NCI-H2227 (cell line): ENCODE results near the gene GAPDH.
"Not testable (repeated sequence)": the region's sequence is repeated elsewhere in the genome, so short reads cannot be mapped to it uniquely, and the experiment has no call there.

ENCODE experiments used
- DNase-seq: peaks from one replicate; lab custom pipeline; 2025; ENCODE audit not compliant: unreplicated experiment; lab: John Stamatoyannopoulos, UW

The GAPDH gene

DNA sequence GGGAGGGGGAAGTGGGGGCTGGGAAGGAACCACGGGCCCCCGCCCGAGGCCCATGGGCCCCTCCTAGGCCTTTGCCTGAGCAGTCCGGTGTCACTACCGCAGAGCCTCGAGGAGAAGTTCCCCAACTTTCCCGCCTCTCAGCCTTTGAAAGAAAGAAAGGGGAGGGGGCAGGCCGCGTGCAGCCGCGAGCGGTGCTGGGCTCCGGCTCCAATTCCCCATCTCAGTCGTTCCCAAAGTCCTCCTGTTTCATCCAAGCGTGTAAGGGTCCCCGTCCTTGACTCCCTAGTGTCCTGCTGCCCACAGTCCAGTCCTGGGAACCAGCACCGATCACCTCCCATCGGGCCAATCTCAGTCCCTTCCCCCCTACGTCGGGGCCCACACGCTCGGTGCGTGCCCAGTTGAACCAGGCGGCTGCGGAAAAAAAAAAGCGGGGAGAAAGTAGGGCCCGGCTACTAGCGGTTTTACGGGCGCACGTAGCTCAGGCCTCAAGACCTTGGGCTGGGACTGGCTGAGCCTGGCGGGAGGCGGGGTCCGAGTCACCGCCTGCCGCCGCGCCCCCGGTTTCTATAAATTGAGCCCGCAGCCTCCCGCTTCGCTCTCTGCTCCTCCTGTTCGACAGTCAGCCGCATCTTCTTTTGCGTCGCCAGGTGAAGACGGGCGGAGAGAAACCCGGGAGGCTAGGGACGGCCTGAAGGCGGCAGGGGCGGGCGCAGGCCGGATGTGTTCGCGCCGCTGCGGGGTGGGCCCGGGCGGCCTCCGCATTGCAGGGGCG is at the start of gene GAPDH:
GAPDH (plus strand) TSS at position 595 of the 772 bp plus-strand sequence. CDS start 316 bp downstream, outside the sequence.
- DNase-seq, result peak; percentile 95

DNA sequence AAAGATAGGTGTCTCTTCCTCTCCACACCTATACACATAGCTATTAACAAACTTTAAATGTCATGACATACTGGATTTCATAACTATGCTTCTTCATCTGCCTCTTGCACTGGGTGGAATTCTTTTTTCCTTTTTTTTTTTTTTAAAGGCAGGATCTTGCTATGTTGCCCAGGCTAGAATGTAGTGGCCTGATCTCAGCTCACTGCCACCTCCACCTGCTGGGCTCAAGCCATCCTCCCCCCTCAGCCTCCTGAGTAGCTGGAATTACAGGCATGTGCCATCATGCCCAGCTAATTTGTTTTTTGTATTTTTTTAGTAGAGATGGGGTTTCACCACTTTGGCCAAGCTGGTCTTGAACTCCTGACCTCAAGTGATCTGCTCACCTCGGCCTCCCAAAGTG is 46.1 kb upstream of the GAPDH start:
- DNase-seq, result no peak

GRCh38 chr12:6489449-6489848 is 44.9 kb upstream of the GAPDH start:
- no peak for DNase-seq

- DNase-seq, result not testable (repeated sequence)
These were observed 43.6 kb upstream of the GAPDH start for GRCh38 chr12:6490673-6491072.

DNA sequence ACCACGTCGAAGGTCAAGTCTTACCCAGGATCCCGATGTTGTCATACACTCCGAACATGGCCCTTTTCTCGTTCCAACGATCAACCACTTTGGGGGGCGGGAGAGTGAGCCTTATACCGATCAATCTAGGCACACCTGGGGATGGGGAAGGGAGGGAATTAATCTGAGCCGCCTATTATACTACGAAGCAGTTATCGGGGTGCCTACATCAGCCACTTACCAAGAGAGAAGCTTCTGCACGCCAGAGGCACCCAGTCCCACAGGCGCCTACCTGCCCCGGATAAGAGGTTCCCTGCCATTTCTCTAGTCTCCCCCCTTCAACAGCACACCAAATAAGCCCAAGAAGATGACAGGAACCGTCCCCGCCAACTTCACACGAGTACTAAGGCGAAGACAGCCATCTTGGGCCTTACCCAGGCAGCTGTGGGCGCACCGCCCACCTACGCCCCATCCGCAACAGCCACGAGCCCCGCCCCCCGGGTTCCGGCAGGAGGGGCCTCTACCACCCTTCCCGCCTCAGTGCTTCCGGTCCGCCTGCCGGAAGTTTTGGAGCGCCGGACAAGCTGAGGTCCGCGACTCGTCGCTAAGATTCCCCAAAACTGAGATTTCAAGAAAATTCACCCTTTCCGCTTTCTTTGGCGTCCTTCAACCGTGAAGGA is 41.4 kb upstream of the GAPDH start, which contains the start of gene MRPL51:
MRPL51 (minus strand) TSS at position 425 of the 659 bp plus-strand sequence; CDS start at position 299, 126 bp downstream.
- DNase-seq, result peak; percentile 94

- DNase-seq, result peak; percentile 95
These were observed 40.6 kb upstream of the GAPDH start, which contains the start of gene NCAPD2 for GRCh38 chr12:6493497-6494257. NCAPD2 (plus strand) TSS chr12:6494102; CDS start chr12:6495099, 997 bp downstream.

DNA sequence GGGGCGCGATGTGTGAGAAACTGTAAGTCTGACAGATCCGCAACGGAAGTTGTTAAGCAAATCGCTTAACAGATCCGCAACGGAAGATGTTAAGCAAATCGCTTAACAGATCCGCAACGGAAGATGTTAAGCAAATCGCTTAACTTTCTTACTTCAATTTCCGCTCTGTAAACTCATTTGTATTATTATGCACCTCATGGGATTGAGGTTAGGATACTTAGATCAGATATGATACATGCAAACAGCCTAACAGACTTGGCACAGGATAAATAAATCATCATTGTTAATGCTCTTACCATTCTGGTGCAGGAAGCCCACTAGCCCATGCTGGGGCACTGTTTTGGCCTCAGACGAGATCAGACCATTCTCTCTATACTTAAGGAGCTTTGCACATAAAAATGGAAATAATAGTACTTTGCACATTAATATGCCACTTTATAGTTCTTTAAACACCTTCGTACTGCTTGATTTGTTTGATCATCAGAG is 40.0 kb upstream of the GAPDH start:
- no peak for DNase-seq

DNA sequence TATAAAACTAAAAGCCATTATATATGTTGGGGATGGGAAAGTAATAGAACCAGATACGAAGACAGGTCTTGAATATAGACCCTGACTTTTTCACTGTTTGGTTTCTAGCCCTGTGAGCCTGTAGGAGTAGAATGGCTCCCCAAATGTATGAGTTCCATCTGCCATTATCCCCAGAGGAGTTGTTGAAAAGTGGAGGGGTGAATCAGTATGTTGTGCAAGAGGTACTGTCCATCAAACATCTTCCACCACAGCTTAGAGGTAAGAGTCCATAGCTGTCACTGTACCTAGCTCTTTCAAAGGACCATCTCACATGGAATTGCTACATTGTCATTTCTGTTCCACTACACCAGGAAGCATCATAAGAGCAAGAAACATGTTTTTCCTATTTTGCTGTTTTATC is 39.3 kb upstream of the GAPDH start:
- DNase-seq, result no peak

DNA sequence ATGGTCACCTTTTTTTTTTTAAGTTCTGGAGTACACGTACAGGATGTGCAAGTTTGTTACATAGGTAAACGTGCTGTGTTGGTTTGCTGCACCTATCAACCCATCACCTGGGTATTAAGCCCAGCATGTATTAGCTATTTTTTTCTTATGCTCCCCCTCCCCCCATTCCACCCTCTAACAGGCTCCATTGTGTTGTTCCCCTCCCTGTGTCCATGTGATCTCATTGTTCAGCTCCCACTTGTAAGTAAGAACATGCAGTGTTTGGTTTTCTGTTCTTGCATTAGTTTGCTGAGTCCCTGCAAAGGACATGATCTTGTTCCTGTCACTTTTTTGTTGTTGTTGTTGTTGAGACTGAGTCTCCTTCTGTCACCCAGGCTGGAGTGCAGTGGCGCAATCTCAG is 37.0 kb upstream of the GAPDH start:
- DNase-seq, result not testable (repeated sequence)

GRCh38 chr12:6500466-6500865 is 33.9 kb upstream of the GAPDH start:
- no peak for DNase-seq

GRCh38 chr12:6507102-6507998 is 27.0 kb upstream of the GAPDH start:
- no peak for DNase-seq

GRCh38 chr12:6508087-6508486 is 26.2 kb upstream of the GAPDH start:
- DNase-seq, result no peak

GRCh38 chr12:6520186-6520585 is 14.1 kb upstream of the GAPDH start:
- DNase-seq, result no peak

DNA sequence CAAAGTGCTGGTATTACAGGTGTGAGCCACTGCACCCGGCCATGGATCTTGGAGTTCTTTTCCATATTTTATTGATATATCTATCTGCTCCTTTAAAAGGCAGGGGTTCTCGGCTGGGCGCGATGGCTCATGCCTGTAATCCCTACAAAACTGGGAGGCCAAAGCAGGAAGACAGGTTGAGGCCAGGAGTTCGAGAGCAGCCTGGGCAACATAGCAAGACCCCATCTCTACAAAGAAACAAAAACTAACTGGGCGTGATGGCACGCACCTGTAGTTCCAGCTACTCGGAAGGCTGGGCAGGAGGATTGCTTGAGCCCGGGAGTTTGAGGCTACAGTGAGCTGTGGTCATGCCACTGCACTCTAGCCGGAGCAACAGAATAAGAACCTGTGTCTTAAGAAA is 12.1 kb upstream of the GAPDH start:
- no peak for DNase-seq

DNA sequence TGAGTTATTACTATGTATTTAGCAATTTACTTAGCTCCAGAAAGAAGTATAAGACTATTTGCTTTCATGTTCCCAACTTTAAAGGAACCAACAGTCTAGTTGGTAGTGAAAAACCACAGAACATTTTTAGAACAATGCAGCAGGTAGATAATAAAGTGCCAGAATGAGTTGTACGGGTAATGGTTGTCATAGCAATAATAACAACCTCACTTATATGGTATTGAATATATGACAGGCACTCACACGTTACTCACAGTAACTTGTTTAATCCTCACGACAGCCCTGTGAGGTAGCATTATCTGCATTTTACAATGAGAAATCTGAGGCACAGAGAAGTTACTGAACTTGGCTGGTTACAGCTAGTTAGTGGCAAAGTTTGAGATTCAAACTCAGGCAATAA is 10.6 kb upstream of the GAPDH start:
- DNase-seq, result no peak

DNA sequence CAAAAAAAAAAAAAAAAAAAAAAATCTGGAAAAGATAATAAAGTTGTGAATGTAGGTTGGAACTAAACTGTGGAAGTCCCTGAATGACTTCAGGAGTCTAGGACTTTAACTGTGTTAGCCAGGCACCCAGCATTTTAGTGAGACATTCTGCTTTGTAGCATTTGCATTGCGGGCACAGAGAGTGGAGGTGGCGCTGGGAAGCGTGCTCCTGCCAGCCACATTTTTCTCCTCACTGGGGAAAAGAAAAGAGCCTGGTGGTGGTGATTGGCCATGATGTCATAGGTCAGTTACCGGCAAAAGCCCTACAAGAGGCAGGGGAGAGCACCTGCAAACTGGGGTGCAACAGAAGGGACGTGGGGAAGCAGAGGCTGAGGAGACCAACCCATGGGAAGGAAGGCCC is 9.7 kb upstream of the GAPDH start:
- DNase-seq, result no peak

- no peak for DNase-seq
These were observed 8.1 kb upstream of the GAPDH start for GRCh38 chr12:6526201-6526600.

- DNase-seq, result no peak
These were observed 7.4 kb upstream of the GAPDH start for GRCh38 chr12:6526766-6527525.

GRCh38 chr12:6527711-6528110 is 6.6 kb upstream of the GAPDH start:
- no peak for DNase-seq
